ENCODE measurements around the gene RNF175.

The RNF175 gene

GRCh38 chr4:153759407-153760316 lies at the start of gene RNF175:
RNF175 (minus strand) TSS chr4:153760024; CDS start chr4:153759862, 162 bp downstream.
- no peak for DNase-seq

- DNase-seq, result no peak
Measured at GRCh38 chr4:153809307-153809706, 49.5 kb upstream of the RNF175 start.

GRCh38 chr4:153808175-153808574 lies 48.4 kb upstream of the RNF175 start:
- DNase-seq, result no peak

- no peak for DNase-seq
Measured at GRCh38 chr4:153806073-153806472, 46.2 kb upstream of the RNF175 start.

- no peak for DNase-seq
Measured at GRCh38 chr4:153804722-153805121, 44.9 kb upstream of the RNF175 start.

GRCh38 chr4:153799694-153800074 lies 39.9 kb upstream of the RNF175 start:
- no peak for DNase-seq

- DNase-seq, result no peak
Measured at GRCh38 chr4:153798901-153799693, 39.3 kb upstream of the RNF175 start.

GRCh38 chr4:153798420-153798819 lies 38.6 kb upstream of the RNF175 start:
- DNase-seq, result no peak

- DNase-seq, result no peak
Measured at GRCh38 chr4:153794006-153794405, 34.2 kb upstream of the RNF175 start.

GRCh38 chr4:153792618-153793247 lies 32.9 kb upstream of the RNF175 start:
- DNase-seq, result no peak

GRCh38 chr4:153791746-153792617 lies 32.2 kb upstream of the RNF175 start:
- no peak for DNase-seq

GRCh38 chr4:153790962-153791551 lies 31.2 kb upstream of the RNF175 start:
- no peak for DNase-seq

- no peak for DNase-seq
Measured at GRCh38 chr4:153790500-153790865, 30.7 kb upstream of the RNF175 start.

GRCh38 chr4:153789741-153790499 lies 30.1 kb upstream of the RNF175 start:
- no peak for DNase-seq

- no peak for DNase-seq
Measured at GRCh38 chr4:153788413-153789276, 28.8 kb upstream of the RNF175 start, which contains the start of gene SFRP2. SFRP2 (minus strand) TSS chr4:153789083; CDS start chr4:153788835, 248 bp downstream.

- DNase-seq, result no peak
Measured at GRCh38 chr4:153788051-153788412, 28.2 kb upstream of the RNF175 start.

GRCh38 chr4:153787575-153787974 lies 27.8 kb upstream of the RNF175 start:
- DNase-seq, result no peak

GRCh38 chr4:153787061-153787560 lies 27.3 kb upstream of the RNF175 start:
- DNase-seq, result no peak

- no peak for DNase-seq
Measured at GRCh38 chr4:153785910-153786721, 26.3 kb upstream of the RNF175 start.

Measured in GF-D8 (cell line).